HEK293T (cell line): Measurements from ENCODE around the gene LAMB1.
A peak's percentile ranks its signal among the peaks of the same experiment; 100 is the strongest.
"Not testable (repeated sequence)": the region's sequence is repeated elsewhere in the genome, so short reads cannot be mapped to it uniquely, and the experiment has no call there.

ENCODE experiments used
- CTCF ChIA-PET: fragments of 350-600 bp; formaldehyde crosslinking; extraction: SDS; loops from one replicate; lab custom pipeline; 2021; ENCODE audit warnings: antibody characterized with exemption, inconsistent platforms; lab: Yijun Ruan, JAX
- POLR2A ChIA-PET: fragments of 350-600 bp; formaldehyde crosslinking; extraction: SDS; loops from one replicate; lab custom pipeline; 2020; ENCODE audit warnings: antibody characterized with exemption, inconsistent platforms; lab: Yijun Ruan, JAX
- DNase-seq: peaks from one replicate; pipeline ENCODE4 v3.0.0; 2012; ENCODE audit warnings: mixed read lengths; ENCODE audit errors: extremely low spot score
- ARNT ChIP-seq: fragments of 450-650 bp; IDR thresholded peaks from 2 replicates; pipeline ENCODE4 v1.6.1; 2017; ENCODE audit warnings: mild to moderate bottlenecking
- BHLHE40 ChIP-seq: fragments of 450-650 bp; IDR thresholded peaks from 2 replicates; pipeline ENCODE4 v1.6.1; 2016; ENCODE audit warnings: mild to moderate bottlenecking, moderate library complexity, borderline replicate concordance
- CTBP1 ChIP-seq: fragments of 450-650 bp; IDR thresholded peaks from 2 replicates; pipeline ENCODE4 v1.6.1; 2016; ENCODE audit warnings: borderline replicate concordance
- ELF4 ChIP-seq: fragments of 450-650 bp; IDR thresholded peaks from 2 replicates; pipeline ENCODE4 v1.6.1; 2017; ENCODE audit warnings: antibody characterized with exemption
- FOXA1 ChIP-seq: fragments of 450-650 bp; IDR thresholded peaks from 2 replicates; pipeline ENCODE4 v1.6.1; 2016; ENCODE audit warnings: mild to moderate bottlenecking
- FOXK2 ChIP-seq: fragments of 450-650 bp; IDR thresholded peaks from 2 replicates; pipeline ENCODE4 v1.6.1; 2016; ENCODE audit warnings: mild to moderate bottlenecking
- FOXM1 ChIP-seq: fragments of 450-650 bp; IDR thresholded peaks from 2 replicates; pipeline ENCODE4 v1.6.1; 2017; ENCODE audit warnings: mild to moderate bottlenecking, borderline replicate concordance
- HDGF ChIP-seq: fragments of 450-650 bp; IDR thresholded peaks from 2 replicates; pipeline ENCODE4 v1.6.1; 2017; ENCODE audit warnings: antibody characterized with exemption, borderline replicate concordance
- L3MBTL2 ChIP-seq: fragments of 450-650 bp; conservative IDR thresholded peaks from 2 replicates; pipeline ENCODE4 v1.6.1; 2016; ENCODE audit warnings: mild to moderate bottlenecking
- LEF1 ChIP-seq: fragments of 450-650 bp; IDR thresholded peaks from 2 replicates; pipeline ENCODE4 v1.6.1; 2017; ENCODE audit warnings: mild to moderate bottlenecking, borderline replicate concordance
- NFRKB ChIP-seq: fragments of 450-650 bp; IDR thresholded peaks from 2 replicates; pipeline ENCODE4 v1.6.1; 2016; ENCODE audit warnings: mild to moderate bottlenecking, moderate library complexity
- PKNOX1 ChIP-seq: fragments of 450-650 bp; IDR thresholded peaks from 2 replicates; pipeline ENCODE4 v1.6.1; 2016
- SP1 ChIP-seq: fragments of 450-650 bp; IDR thresholded peaks from 2 replicates; pipeline ENCODE4 v1.6.1; 2017
- SUZ12 ChIP-seq: fragments of 450-650 bp; IDR thresholded peaks from 2 replicates; pipeline ENCODE4 v1.6.1; 2016; ENCODE audit warnings: mild to moderate bottlenecking
- TARDBP ChIP-seq: fragments of 450-650 bp; IDR thresholded peaks from 2 replicates; pipeline ENCODE4 v1.6.1; 2016
- ZNF384 ChIP-seq: fragments of 450-650 bp; IDR thresholded peaks from 2 replicates; pipeline ENCODE4 v1.6.1; 2016

LAMB1 gene

DNA sequence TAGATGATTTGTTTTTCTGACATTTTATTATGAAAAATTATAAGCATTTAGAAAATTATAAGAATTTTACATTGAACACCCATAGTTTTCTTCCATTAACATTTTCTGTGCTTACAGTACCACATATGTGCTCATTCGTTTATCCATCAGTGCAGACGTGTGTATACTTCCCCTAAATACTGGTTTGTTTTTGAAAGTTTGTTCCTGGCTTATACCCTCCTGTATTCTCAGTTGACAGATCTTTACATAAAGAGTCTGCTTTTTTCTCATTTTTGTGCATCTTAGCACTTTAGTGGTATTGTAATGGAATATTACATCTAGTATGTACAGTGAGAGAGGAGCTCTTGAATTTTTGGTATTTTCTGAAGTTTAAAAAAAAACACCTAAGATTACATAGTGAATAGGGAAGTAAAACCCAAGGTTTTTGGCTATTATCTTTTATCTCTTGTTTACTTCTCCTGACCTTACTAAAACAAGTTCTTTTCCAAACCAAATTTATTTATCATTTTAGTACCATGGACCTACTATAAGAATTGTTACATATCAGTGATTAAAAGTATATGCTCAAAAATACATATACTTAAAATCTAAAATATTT lies 103.9 kb downstream of the LAMB1 start:
- DNase-seq = no peak
- POLR2A ChIA-PET = interaction anchor here (0.7 kb wide), 1 partner anchor 731 kb away, joined by 3 read pairs; no protein-coding TSS in a partner anchor

DNA sequence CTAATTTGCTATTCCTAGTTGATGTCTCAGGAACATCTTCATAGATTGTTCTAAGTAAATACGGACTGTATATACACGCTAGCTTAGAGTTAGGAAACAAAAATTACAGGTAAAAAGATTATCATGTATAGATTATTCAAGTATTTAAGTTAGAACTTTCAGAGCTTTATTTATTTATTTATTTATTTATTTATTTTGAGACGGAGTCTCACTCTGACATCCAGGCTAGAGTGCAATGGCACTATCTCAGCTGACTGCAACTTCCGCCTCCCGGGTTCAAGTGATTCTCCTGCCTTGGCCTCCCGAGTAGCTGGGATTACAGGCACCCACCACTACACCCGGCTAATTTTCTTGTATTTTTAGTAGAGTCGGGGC lies 110.6 kb downstream of the LAMB1 start:
- POLR2A ChIA-PET = interaction anchor here (1.0 kb wide), 1 partner anchor 149 kb away, joined by 4 read pairs; the partner anchor contains the start of gene CBLL1
- CTCF ChIA-PET, DNase-seq: not testable (repeated sequence)

More for the DNA sequence above, 103.9 kb downstream of the LAMB1 start:
- CTCF ChIA-PET = no interaction called here
- TF ChIP-seq L3MBTL2 = no peak
- no peak for TF ChIP-seq TARDBP
- no peak for TF ChIP-seq SP1
- TF ChIP-seq FOXA1 = no peak
- TF ChIP-seq ZNF384 = no peak
- no peak for TF ChIP-seq FOXK2
- no peak for TF ChIP-seq HDGF
- TF ChIP-seq PKNOX1 = no peak
- no peak for TF ChIP-seq BHLHE40
- no peak for TF ChIP-seq CTBP1
- TF ChIP-seq FOXM1 = no peak
- no peak for TF ChIP-seq ELF4
- no peak for TF ChIP-seq SUZ12
- no peak for TF ChIP-seq LEF1
- TF ChIP-seq ARNT = no peak
- no peak for TF ChIP-seq NFRKB

DNA sequence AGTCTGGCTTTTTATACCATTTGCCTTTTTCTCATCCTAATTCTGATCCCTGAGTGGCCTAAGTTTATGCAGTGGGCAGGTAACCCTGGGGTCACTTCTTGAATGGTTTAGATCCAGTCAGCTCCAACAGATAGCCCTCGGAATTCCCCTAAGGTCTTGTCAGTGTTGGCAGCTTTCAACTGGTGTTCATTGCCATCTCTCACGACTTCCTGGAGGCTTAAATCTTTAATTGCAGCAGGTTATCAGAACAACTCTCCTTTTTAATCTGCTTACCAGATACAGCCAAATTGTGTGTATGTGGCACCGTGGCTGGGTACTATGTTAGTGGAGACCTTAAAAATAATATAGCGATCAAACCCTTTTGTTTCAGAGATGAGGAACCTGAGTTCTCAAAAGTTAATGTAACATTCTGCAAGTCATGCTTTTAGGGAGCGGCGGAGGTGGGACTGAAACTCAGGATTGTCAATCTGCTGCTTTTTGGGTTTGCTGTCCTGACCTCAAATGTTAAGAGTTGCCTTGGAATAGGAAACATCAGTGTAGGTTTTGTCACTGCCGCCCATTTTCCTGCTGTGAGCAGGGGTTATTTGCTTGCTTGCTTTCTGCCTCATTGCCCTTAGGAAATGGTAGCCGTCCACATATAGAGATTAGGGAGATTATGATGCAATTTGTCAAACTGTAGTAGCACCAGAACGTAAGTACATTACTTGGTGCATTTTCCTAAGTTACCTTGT lies 111.2 kb downstream of the LAMB1 start:
- no peak for DNase-seq
- POLR2A ChIA-PET = interaction anchor here (0.8 to 2.1 kb wide), 5 partner anchors 8 to 149 kb away, joined by 3 to 6 read pairs (median 4); partner anchors contain the start of gene CBLL1
- TF ChIP-seq ZNF384 (no peak), ARNT (no peak), NFRKB (no peak), FOXK2 (no peak), FOXM1 (no peak), HDGF (no peak), SP1 (no peak), LEF1 (no peak), SUZ12 (no peak), CTBP1 (no peak), PKNOX1 (no peak), BHLHE40 (no peak)
- CTCF ChIA-PET = interaction anchor here (2.0 kb wide), 1 partner anchor 12 kb away, joined by 8 read pairs; no protein-coding TSS in a partner anchor

- TF ChIP-seq SP1 = no peak
- TF ChIP-seq LEF1 = no peak
- TF ChIP-seq FOXM1 = no peak
- TF ChIP-seq FOXK2 = no peak
- no peak for TF ChIP-seq FOXA1
- TF ChIP-seq CTBP1 = no peak
- TF ChIP-seq BHLHE40 = no peak
- peak; percentile 98 for TF ChIP-seq L3MBTL2
- no peak for TF ChIP-seq ZNF384
- no peak for TF ChIP-seq HDGF
- no peak for TF ChIP-seq NFRKB
- TF ChIP-seq PKNOX1 = peak; percentile 37; the same call in 1 of the 2 replicates
- TF ChIP-seq SUZ12 = no peak
- no peak for TF ChIP-seq TARDBP
- no peak for TF ChIP-seq ARNT
- no peak for TF ChIP-seq ELF4
- CTCF ChIA-PET = interaction anchor here (2.0 kb wide), 1 partner anchor 12 kb away, joined by 8 read pairs; no protein-coding TSS in a partner anchor
- DNase-seq = peak; percentile 93
- POLR2A ChIA-PET = interaction anchor here (0.7 to 2.1 kb wide), 8 partner anchors 9 to 634 kb away, joined by 3 to 6 read pairs (median 3); partner anchors contain the start of gene CBLL1
Measured at GRCh38 chr7:107890962-107891635, 111.9 kb downstream of the LAMB1 start, which contains the start of gene DLD. DLD (plus strand) TSS chr7:107891183; CDS start chr7:107891251, 68 bp downstream.

- POLR2A ChIA-PET = interaction anchor here (0.7 to 2.1 kb wide), 8 partner anchors 9 to 635 kb away, joined by 3 to 6 read pairs (median 3); partner anchors contain the start of gene CBLL1
- peak; percentile 11 for DNase-seq
- no peak for TF ChIP-seq ZNF384
- no peak for TF ChIP-seq CTBP1
- CTCF ChIA-PET = interaction anchor here (2.0 kb wide), 1 partner anchor 11 kb away, joined by 8 read pairs; no protein-coding TSS in a partner anchor
Measured at GRCh38 chr7:107890493-107890961, 112.4 kb downstream of the LAMB1 start.
